NCI-H128 (cell line): ENCODE measurements around the gene MIB1.
"Not testable (repeated sequence)": the region's sequence is repeated elsewhere in the genome, so short reads cannot be mapped to it uniquely, and the experiment has no call there.

Experiments
- DNase-seq: peaks from one replicate; lab custom pipeline; 2025; ENCODE audit not compliant: unreplicated experiment; lab: John Stamatoyannopoulos, UW

MIB1 gene

GRCh38 chr18:21743166-21743832 lies 2.7 kb downstream of the MIB1 start:
- no peak for DNase-seq

GRCh38 chr18:21745231-21745630 lies 4.6 kb downstream of the MIB1 start:
- DNase-seq, result no peak

GRCh38 chr18:21747268-21747667 lies 6.7 kb downstream of the MIB1 start:
- DNase-seq, result no peak

GRCh38 chr18:21747764-21748693 lies 7.4 kb downstream of the MIB1 start:
- DNase-seq, result no peak

- DNase-seq, result no peak
Observed at GRCh38 chr18:21757833-21758232, 17.2 kb downstream of the MIB1 start.

- no peak for DNase-seq
Observed at GRCh38 chr18:21759836-21760235, 19.2 kb downstream of the MIB1 start.

- DNase-seq, result no peak
Observed at GRCh38 chr18:21760321-21760720, 19.7 kb downstream of the MIB1 start.

GRCh38 chr18:21761471-21762115 lies 21.0 kb downstream of the MIB1 start:
- no peak for DNase-seq

GRCh38 chr18:21762181-21762772 lies 21.7 kb downstream of the MIB1 start:
- DNase-seq, result no peak

- DNase-seq, result no peak
Observed at GRCh38 chr18:21763846-21764646, 23.5 kb downstream of the MIB1 start.

GRCh38 chr18:21769206-21769605 lies 28.6 kb downstream of the MIB1 start:
- DNase-seq, result no peak

- no peak for DNase-seq
Observed at GRCh38 chr18:21774722-21775121, 34.1 kb downstream of the MIB1 start.

- no peak for DNase-seq
Observed at GRCh38 chr18:21777814-21778213, 37.2 kb downstream of the MIB1 start.

- no peak for DNase-seq
Observed at GRCh38 chr18:21786526-21786925, 45.9 kb downstream of the MIB1 start.

- DNase-seq, result not testable (repeated sequence)
Observed at GRCh38 chr18:21796089-21796488, 55.5 kb downstream of the MIB1 start.

- no peak for DNase-seq
Observed at GRCh38 chr18:21798126-21798525, 57.5 kb downstream of the MIB1 start.

- no peak for DNase-seq
Observed at GRCh38 chr18:21799721-21800120, 59.1 kb downstream of the MIB1 start.

GRCh38 chr18:21803495-21803894 lies 62.9 kb downstream of the MIB1 start:
- DNase-seq, result no peak

- no peak for DNase-seq
Observed at GRCh38 chr18:21805771-21806366, 65.3 kb downstream of the MIB1 start.

- DNase-seq, result no peak
Observed at GRCh38 chr18:21808185-21808584, 67.6 kb downstream of the MIB1 start.
